DOHH2 (cell line): ENCODE results near the gene TPM1.

Source experiments
- CTCF ChIP-seq: fragments of 200-600 bp; sonication (generic); IDR thresholded peaks from one replicate; pipeline ENCODE4 v1.5.1; 2014; ENCODE audit warnings: antibody characterized with exemption, mild to moderate bottlenecking, low read depth, low read length; ENCODE audit not compliant: poor library complexity, severe bottlenecking
- EZH2phosphoT487 ChIP-seq: fragments of 200-600 bp; sonication (generic); IDR thresholded peaks from 2 replicates; pipeline ENCODE4 v1.6.1; 2017; ENCODE audit warnings: borderline replicate concordance, mild to moderate bottlenecking, antibody characterized with exemption, low read length, moderate library complexity, mixed read lengths

- TF ChIP-seq CTCF = no peak
- no peak for TF ChIP-seq EZH2phosphoT487
Measured at GRCh38 chr15:63010920-63011693, 31.4 kb upstream of the TPM1 start.
